ENCODE results near the gene SRP14.
"Not testable (repeated sequence)": the region's sequence is repeated elsewhere in the genome, so short reads cannot be mapped to it uniquely, and the experiment has no call there.

The SRP14 gene

DNA sequence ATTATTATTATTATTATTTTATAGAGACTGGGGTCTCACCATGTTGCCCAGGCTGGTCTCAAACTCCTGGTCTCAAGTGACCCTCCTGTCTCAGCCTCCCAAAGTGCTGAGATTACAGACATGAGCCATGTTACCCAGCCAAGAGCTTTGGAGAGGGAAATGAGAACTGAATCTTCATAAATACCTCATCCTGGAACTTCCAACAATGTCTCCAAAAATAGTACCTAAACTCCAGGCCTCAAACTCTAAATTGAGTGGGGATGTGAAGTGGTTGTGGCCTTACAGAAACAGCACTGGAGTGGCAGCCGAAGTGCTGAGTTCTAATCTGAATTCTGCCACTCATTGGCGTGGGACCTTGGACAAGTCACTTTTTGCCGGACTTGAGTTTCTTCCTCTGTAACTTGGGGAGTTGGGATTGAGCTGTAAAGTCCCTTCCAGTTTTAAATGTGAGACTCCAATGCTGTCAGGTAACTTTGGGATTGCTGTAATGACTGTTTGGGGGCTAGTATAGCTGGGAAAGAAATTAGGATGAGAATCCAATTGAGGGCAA lies 10.0 kb upstream of the SRP14 start:
- DNase-seq, result no peak

DNA sequence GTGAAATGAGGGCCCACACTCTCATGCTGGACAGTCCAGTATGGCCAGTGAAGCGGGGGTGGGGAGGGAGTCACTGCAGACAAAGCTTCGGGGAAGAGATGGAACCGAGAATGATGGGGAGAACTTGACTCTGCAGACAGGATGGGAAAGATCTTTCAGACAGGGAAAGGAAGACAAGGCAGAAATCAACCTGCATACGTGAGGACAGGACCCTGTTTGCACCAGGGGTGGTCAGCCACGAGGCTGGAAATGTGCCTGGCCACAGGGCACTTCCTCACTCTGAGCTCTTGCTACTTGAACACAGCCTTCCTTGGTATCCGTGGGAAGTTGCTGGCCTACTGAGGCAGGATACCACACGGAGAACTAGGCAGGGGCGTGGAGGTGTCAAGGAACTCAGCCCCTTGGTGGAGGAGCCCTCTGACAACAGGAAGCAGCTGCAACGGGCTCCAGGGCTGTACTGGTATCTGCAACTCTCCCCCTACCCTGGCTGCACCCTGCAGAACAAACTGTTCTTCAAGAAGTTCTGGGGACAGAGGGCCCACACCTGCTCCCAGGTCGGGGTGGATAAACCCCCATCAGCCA lies 9.3 kb upstream of the SRP14 start:
- DNase-seq, result no peak

DNA sequence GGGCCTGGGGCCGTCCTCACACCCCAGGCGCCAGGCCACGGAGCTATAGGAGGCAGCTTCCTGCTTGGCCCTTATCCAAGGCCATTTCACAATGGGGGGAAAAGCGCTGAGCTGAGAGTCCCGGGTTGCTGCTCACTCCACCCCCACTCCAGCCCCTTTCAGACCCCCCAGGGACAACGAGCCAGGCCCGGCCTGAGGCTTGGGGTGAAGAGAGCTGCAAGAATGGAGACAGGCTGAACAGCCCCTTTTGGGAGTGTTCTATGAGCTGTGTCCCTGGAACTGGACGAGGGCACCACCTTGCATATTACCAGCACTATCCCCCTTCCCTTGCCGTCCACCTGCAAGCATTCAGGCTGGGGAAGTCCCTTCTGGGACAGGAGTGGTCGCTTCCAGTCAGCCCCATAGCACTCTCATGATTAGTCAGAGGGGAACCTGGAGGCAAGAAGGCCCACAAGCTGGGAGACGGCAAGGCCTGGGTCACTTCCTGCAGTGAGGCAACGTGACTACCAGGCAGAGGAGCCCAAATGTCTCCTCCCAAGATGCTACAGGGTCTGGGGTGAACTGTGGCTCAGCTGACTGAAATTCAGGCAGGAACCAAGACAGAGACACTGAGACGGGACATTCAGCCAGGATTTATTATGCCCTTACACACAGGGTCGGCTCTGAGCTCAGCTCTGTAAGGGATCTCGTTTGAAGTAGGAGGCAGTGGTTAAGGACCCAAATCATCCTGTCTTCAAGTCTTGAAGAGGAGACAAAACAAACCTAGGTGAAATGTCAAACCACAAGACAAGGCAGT lies 8.6 kb upstream of the SRP14 start:
- no peak for DNase-seq

DNA sequence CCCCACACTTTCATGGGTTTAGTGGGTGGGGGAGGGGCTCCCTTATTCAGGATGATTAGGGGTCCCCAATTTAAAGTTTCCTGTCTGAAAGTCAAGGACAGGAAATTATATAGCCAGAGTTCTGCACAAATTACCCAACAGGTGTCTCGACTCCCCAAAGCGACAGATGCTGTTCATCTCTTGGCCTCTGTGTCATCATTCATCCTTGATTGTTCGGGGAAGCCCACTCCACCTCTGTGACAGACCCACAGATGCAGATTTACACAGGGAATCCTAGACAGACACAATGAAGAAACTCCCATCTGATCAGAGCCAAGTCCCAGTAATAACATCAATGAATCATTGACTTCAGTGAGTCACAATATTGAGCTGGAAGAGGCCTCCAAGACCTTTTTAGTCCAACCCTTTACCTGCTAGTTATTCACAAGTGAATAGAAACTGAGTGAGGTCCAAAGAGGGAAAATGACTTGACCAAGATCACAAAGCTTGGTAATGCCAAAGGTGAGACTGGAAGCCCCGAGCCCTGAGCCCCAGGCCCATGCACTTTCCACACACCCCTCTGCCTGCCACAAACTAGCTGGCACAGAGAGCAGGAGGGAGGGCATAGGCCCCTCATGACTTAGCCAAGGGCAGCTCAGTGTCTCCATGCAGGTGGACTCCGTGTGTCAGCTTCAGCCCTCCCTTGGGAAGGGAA lies 7.9 kb upstream of the SRP14 start:
- DNase-seq, result no peak

DNA sequence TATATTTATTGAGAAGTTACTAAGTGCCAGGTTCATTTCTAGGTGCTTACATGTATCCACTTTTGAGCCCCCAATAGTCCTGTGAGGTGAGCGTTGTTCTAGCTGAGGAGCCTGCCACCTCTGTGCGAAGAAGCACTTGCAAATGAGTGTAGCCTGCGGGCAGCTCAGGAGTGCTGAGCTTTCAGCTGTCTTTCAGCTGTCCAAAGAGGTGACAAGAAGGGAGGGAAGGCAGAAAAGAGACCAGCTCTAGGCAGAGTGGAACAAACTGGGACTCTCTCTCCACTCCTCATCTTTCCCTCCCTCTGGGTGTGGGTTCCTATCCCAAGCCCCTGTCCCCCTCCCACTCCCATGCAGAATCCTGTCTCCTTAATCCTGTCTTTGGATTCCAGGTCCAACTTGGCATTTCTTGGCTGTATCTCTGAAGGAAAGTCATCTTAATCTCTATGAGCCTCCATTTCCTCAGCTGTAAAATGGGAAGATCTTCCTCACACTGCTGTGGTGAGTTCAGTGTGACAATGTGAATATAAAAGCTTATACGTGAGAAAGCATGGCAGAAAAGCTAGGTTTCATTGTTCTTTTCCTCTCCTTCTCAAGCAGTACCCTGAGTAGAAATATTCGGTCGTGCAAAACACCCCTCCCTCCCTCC lies 6.7 kb upstream of the SRP14 start:
- DNase-seq, result no peak

DNA sequence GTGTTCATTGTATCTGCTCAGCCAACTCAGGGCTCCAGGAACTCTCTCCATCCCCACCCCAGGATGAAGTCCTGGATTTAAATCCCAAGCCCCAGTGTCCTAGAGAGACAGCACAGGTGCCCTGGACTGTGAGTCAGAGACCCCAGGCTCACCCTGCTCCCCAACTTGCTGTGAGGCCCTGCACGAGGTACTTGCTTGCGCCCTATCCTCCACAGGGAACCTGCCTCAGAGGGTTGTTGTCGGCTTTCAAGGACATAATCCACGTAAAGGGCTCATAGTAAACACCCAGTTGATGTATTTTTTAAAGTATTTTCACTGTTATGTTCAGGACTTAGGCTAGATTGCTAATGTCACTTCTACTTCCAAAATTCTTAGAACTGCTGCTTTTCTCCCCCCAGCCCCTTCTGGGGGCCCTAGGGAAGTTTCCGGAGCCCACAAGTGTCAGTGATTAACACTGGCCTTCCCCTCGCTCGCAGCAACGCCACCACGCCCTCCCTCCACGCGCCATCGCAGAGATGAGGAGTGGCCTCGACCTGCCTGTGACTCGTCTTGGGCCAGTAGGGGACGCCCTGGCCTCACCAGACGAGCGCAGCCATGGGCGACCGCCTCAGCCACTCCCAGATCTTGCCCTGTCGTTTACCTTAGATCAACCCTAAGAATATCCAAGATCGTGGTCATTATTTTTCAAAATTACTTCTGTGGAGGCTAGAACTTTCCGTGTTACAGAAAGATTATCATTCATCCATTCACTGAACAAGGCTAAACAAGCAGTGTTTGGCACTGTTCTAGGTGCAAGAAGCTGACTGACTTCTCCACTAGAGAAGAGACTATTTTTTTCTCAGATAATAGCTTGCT lies 6.0 kb upstream of the SRP14 start:
- DNase-seq, result no peak

DNA sequence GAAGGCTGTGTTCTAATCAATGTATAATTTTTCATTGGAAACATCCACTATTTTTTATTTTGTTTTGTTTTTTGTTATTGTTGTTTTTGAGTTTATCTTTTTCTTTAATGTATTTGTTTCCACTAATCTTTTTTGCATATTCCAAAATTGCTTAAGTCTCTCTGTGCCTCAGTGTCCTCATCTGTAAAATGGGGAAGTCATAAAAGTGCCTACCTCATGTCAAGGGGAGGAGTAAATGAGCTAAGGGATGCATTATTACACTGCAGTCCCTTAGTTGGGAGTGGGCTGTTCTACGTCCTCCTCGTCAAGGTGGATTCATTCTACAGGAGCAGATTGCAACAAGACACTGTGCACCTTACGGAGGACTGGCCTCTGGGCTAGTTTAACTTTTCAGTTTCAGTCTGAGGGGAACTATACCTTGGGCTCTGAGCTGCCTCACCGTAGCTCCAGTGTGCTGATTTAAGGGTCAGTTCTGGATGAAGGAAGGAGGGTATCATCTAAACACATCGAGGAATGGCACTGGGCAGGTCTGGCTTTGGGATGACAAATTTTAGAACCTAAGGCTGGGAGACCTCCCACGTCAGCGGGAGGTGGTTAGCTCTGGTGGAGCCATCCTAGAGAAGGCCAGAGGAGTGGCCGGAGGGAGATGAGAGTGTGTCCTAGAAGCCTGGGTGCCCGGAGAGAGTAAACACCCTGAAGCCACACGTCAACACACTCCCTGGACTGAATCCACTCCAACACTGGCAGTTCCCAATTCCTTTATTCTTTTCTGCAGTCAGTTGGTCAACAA lies 5.1 kb upstream of the SRP14 start:
- no peak for DNase-seq

DNA sequence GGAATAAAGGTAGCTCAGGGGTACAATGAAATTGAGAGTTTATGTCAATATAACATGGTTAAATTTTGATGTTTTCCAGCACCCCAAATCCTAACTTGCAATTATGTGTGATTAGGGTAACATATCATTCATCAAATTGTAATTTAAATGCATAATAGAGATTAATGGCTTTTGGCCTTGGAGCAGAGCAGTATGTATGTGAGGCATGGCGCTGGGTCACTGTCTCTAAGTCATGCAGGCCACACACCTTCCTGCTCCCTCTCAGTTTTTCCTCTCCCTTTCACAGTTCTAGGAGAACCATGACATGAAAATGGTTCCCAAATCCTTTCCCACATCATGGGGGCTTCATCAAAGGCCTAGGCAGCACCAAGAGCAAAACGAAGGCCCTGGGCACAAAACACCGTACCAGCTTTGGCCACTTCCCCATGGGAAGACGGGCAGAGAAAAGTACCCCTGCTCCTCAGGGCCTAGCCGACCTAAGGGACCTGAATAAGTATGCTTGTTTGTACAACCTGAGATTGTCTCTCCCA lies 3.9 kb upstream of the SRP14 start:
- no peak for DNase-seq

DNA sequence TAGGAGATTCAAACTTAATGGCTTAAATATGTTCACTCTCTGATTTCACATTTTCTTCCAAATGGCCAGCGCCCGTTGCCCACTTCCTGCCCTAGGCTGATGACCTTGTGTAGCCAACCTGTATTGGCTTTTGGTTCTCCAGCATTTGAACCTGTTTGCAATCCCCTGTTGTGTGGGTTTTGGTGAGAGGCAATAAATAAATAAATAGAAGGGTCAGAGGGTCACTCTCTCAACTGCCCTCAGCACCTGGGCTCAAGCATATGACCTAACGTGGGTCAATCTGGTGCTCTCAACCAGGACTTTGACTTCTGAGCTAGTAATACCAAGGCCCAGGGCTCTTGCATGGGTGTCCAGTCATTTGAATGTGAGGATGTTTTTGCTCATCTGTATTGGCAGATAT lies 1.8 kb upstream of the SRP14 start:
- no peak for DNase-seq

DNA sequence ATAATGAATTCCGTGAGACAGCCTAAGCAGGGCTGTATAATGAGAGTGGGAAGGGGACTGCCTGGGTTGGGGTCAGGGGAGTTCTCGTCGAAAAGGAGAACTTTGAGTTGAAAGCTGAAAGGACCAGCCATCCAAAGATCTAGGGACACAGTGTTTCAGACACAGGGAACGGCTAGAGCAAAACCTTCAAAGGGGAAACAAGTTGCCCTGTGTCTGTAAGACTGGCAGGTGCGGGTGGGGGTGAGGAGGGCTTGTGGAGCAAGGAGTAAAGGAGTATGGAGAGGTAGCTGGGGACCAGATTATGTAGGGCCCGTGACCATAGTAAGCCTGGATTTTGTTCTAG lies 1.3 kb upstream of the SRP14 start:
- no peak for DNase-seq

DNA sequence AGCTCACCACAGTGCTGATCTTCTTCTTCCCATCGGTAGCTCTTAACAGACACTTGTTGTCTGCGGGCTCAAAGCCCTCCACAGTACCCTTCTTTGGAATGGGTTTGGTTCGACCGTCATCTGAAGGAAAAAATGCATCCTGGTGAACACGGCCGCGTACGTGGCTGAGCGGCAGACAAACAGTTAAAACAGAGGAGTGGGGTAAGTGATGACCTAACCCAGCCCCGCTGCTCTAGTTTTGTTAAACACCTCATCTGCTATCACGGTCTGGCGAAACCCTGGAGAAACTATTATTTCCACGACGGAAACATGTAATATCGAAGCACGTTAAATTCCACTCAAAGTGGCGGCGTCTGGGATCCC lies 725 bp downstream of the SRP14 start:
- DNase-seq, result no peak

DNA sequence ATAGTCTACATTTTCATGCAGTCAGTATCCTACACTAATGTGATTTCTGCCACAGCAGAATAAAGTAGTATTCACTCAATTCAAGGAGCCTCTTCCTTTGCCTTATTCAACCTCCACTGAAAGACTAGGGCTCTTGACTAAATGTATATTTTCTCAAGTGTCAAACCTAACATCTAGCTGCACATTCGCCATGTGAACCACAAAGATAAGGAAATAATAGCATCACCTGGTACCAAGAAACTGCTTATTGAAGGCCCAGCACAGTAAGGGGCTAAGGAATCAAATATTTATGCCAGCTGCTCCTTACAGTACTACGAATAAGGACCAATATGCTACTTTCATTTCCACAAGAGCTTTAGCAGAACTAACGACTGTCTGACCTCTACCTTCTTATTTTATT lies 1.3 kb downstream of the SRP14 start:
- no peak for DNase-seq

DNA sequence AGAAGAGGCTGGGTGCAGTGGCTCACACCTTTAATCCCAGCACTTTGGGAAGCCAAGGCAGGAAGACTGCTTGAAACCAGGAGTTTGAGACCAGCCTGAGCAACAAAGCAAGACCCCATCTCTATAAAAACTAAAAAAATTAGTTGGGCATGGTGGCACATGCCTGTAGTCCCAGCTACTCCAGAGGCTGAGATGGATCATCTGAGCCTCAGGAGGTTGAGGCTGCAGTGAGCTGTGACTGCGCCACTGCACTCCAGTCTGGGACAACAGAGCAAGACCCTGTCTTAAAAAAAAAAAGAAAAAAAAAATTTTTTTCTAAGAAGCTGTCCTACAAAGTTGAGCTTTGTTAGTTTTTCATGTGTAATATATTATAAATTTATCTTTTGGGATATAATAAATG lies 3.8 kb downstream of the SRP14 start:
- not testable (repeated sequence) for DNase-seq

DNA sequence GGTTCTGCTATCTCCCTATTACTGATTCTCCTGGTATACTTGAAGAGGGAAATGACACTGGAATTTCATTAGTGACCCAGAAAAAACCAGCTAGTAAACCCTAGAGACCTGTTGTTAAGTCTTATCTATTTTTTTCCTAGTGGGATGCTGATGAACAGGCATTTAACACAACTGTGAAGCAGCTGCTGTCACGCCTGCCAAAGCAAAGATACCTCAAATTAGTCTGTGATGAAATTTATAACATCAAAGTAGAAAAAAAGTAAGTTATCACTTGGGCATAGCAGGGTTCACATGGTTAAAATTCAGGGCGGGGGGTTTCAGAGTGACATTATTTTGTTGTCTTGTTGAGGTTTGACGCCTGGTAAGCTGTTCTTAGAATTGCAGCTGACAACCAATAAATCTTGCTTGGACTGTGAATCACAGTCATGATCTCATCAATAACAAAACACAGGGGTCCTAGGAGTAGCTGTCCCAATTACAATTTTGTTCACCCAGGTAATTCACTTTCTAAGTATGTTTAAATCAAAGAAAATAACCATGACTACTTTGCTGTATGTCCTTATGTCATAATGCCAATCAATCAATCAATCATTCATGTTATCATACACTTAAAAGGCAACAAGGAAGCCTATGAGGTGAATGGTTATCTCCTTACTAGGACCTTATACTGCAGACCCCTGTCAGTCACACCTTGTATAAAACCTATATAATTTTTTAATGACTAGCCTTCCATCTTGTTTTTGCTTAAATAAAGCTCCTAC lies 4.6 kb downstream of the SRP14 start:
- no peak for DNase-seq

DNA sequence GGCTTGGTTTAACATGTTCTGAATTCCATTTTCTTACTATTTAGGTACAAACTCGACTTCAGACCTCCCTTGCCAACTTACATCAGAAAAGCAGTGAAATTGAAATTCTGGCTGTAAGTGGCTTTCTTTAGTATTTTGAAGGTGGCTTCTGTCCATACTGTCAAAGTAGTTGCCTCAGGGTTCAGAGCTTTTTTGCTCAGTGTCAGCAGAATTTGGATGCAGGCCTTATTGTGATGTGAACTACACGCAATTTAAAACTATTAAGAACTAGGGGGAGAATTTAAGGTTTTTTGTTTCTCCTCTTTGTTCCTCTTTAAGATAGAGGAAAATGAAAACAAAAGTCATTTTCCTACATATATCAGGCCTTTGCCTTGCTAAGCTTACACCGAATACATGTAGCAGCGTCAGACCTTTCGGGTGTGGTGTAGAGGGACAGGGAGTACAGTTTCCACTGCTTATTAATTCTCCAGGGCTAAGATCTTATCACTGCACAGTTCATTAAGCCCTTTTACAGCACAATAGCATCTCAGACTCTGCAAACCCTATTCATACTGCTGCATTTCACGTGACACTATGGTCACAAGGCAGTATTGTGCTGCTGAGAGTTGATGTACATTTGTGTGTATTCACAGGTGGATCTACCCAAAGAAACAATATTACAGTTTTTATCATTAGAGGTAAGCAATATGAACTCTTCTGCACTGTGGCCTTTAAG lies 6.7 kb downstream of the SRP14 start:
- no peak for DNase-seq

DNA sequence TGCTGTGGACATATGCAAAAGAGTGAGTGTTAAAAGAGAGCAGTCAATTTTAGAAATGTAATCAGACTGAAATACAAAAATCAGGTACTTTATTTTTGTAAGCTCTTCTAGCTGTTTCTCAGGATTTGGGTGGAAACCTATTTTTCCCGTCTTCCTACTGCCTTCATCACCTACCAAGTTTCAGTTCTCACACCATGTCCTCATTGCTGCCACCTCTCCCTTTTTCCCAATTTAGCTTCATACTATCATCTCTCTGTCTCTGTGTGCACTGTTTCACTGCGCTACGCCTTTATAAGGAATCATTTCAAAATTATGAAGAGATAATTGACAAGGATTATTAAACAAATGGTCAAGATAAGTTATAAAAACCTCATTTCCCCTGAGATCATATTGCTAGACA lies 7.7 kb downstream of the SRP14 start:
- DNase-seq, result no peak

DNA sequence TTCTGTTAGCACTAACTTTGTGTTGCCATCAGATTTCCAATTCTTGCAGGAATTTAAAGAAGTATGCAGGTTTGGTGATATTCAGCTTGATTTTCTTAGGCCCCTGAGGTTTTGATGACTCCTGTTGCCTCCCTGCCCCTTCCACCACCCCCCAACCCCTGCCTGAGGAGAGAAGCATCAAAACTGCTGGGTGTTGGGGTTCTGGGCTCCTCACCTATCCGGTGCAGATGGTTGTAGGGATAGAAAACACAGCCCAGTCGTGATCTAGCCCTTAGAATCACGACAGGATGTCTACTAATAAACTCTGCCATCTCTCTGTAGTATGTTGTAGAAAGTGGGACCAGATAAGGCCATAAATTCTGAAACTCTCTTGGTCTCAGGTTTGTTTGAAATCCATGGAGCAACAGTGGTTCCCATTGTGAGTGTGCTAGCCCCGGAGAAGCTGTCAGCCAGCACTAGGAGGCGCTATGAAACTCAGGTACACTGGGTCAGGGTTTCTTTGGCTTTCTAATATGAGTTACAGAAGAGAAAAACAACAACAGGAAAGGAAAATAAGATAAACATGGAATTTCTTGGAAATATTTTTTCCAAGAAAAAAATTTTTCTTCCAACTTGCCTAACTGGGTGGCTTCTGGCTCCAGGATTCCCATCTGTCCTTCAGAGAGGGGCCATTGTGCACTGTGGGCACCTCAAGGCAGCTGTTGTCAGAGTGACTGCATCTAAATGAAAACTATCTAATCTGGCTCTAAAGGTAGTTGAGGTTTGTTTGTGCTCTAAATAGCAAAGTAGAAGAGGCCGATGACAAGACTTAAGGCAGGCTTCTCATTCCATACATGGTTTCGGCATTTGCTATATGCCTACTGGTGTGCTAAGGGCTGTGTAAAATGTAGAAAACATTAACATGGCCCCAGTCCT lies 8.7 kb downstream of the SRP14 start:
- DNase-seq, result no peak

DNA sequence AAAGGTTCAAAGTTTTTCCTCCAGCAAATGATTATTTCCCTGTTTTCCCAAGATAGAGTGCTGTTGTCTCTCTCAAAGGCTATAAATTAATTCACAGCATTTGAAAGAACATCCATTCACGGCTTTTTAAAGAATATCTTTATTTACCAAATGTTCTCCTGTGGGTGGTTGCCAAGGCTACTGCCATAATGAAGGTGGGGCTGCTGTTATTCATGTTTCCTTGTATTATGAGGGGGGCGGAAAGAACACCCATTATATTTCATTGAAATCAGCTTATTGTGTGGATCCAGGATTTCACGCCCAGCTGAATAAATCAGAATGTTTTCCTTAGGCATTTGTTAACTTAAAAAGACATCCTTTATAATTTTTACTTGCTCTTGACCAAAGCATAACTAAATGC lies 10.1 kb downstream of the SRP14 start:
- DNase-seq, result no peak

DNA sequence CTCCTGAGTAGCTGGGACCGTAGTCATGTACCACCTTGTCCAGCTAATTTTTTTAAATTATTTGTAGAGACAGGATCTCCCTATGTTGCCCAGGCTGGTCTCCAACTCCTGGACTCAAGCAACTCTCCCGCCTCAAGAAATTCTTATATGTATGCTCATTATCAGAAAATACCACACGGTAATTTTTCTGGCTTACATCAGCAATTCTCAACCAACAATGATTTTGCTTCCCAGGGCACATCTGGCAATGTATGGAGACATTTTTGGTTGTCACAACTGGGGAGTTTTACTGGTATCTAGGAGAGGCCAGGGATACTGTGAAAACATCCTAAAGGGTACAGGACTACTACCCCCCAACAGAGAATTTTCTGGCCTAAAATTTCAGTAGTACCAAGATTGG lies 10.8 kb downstream of the SRP14 start:
- no peak for DNase-seq

Measured in NCI-H2171 (cell line).